DND-41 (cell line): Measurements from ENCODE around the gene CCDC185.

ENCODE experiments used
- ATAC-seq: fragments of 200-7000 bp; cut with Tn5 transposase; 3 replicates; pipeline ENCODE4 v1.9.1; 2021; ENCODE audit warnings: low read depth; ENCODE audit not compliant: insufficient read depth
- DNase-seq: peaks from one replicate; pipeline ENCODE4 v3.0.0-alpha.2; 2020
- H2AFZ ChIP-seq: 2 replicates; pipeline ENCODE4 v1.6.0; 2012; ENCODE audit warnings: low read depth, low read length
- H3K27ac ChIP-seq: 2 replicates; pipeline ENCODE4 v1.5.1; 2012; ENCODE audit warnings: low read length, inconsistent platforms
- H3K27me3 ChIP-seq: fragments of 200-600 bp; sonication (generic); 2 replicates; pipeline ENCODE4 v1.6.0; 2012; ENCODE audit warnings: low read length, mild to moderate bottlenecking, inconsistent platforms; ENCODE audit not compliant: insufficient read depth, poor library complexity
- H3K36me3 ChIP-seq: 2 replicates; pipeline ENCODE4 v1.5.1; 2012; ENCODE audit warnings: low read length, inconsistent platforms; ENCODE audit not compliant: insufficient read depth
- H3K4me1 ChIP-seq: 2 replicates; pipeline ENCODE4 v1.5.1; 2012; ENCODE audit warnings: mild to moderate bottlenecking, low read length; ENCODE audit not compliant: insufficient read depth
- H3K4me2 ChIP-seq: 2 replicates; pipeline ENCODE4 v1.6.0; 2012; ENCODE audit warnings: mild to moderate bottlenecking, moderate library complexity, low read length, inconsistent platforms; ENCODE audit not compliant: insufficient read depth
- H3K4me3 ChIP-seq, 2 experiments: fragments of 200-600 bp in 1 of 2; shearing (Covaris generic) in 1 of 2; 2 replicates each; pipeline ENCODE4 v1.5.1; 2012 to 2016; ENCODE audit warnings: inconsistent platforms in 2 of 2, low read length in 2 of 2, mild to moderate bottlenecking in 2 of 2, low read depth in 1 of 2, moderate library complexity in 1 of 2
- H3K79me2 ChIP-seq: 2 replicates; pipeline ENCODE4 v1.6.0; 2012; ENCODE audit warnings: low read length, inconsistent platforms; ENCODE audit not compliant: insufficient read depth
- H3K9ac ChIP-seq: 2 replicates; pipeline ENCODE4 v1.6.0; 2012; ENCODE audit warnings: low read depth, mild to moderate bottlenecking, inconsistent platforms, low read length, moderate library complexity
- H3K9me3 ChIP-seq: 2 replicates; pipeline ENCODE4 v1.5.1; 2012; ENCODE audit warnings: low read length, moderate library complexity, mild to moderate bottlenecking, inconsistent platforms; ENCODE audit not compliant: insufficient read depth, severe bottlenecking
- H4K20me1 ChIP-seq: 2 replicates; pipeline ENCODE4 v1.6.0; 2012; ENCODE audit warnings: low read length; ENCODE audit not compliant: insufficient read depth
- EZH2 ChIP-seq: IDR thresholded peaks from 3 replicates; pipeline ENCODE4 v1.6.1; 2012; ENCODE audit warnings: borderline replicate concordance, low read depth, mild to moderate bottlenecking, moderate library complexity, low read length, inconsistent platforms; ENCODE audit not compliant: severe bottlenecking
- TF ChIP-seq, protein P1 (sequence below): IDR thresholded peaks from 2 replicates; pipeline ENCODE4 v1.5.1; 2012; ENCODE audit warnings: borderline replicate concordance, low read length, moderate library complexity, mild to moderate bottlenecking; ENCODE audit not compliant: poor library complexity, severe bottlenecking; ENCODE audit errors: extremely low read depth

CCDC185 gene

DNA sequence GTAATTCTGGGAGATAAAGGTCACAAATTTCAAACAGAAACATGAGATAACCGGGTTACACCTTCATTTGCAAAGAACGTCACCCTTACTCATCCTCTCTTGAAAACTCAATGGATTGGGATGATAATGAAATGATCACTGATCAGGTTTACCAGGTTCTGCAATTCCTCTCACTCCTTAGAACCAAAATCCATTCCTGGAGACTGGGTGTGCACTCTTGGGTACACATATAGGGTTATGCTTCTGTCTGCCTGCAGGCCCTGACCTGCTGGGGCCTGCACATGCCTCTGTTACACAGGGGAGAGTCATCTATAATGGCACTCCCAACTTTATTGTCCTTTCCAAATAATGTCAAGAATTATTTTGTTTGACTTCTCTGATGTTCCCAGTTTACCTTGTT is 37.5 kb upstream of the CCDC185 start:
- Histone ChIP-seq H2AFZ (no peak overlapping the region), H3K27ac (no peak overlapping the region), H3K9ac (no peak overlapping the region), H3K4me2 (no peak overlapping the region), H3K27me3 (no peaks in the 10 kb centered on the region), H3K4me3 (no peak overlapping the region), H3K4me1 (no peaks in the 10 kb centered on the region), H3K36me3 (no peaks in the 10 kb centered on the region), H3K9me3 (no peaks in the 10 kb centered on the region), H4K20me1 (no peaks in the 10 kb centered on the region), H3K79me2 (no peaks in the 10 kb centered on the region)
- ATAC-seq (no peak), DNase-seq (no peak)
- TF ChIP-seq, protein P1, sequence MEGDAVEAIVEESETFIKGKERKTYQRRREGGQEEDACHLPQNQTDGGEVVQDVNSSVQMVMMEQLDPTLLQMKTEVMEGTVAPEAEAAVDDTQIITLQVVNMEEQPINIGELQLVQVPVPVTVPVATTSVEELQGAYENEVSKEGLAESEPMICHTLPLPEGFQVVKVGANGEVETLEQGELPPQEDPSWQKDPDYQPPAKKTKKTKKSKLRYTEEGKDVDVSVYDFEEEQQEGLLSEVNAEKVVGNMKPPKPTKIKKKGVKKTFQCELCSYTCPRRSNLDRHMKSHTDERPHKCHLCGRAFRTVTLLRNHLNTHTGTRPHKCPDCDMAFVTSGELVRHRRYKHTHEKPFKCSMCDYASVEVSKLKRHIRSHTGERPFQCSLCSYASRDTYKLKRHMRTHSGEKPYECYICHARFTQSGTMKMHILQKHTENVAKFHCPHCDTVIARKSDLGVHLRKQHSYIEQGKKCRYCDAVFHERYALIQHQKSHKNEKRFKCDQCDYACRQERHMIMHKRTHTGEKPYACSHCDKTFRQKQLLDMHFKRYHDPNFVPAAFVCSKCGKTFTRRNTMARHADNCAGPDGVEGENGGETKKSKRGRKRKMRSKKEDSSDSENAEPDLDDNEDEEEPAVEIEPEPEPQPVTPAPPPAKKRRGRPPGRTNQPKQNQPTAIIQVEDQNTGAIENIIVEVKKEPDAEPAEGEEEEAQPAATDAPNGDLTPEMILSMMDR, result no peak
- no peak for TF ChIP-seq EZH2

DNA sequence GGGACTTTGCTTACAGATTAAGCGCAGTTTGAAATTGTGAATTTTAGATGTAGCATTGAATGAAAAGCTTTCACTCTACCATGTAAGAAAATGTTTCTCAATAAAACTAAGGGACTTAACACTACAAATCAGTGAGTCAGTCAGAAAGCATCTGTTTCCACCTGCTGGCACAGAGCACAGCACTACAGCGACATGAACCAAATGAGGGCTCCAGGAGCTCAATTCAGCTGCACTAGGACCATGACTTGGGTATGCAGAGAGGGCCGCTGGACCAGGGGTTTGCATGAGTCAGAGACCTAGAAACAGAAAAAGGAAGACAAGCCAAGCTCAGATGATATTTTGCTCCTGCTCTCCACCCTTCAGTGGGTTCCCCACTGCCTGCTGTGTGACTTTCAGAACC is 34.4 kb upstream of the CCDC185 start:
- Histone ChIP-seq H3K36me3 (no peaks in the 10 kb centered on the region), H3K4me1 (peaks cover 10% of the 10 kb centered on the region), H3K9me3 (no peaks in the 10 kb centered on the region), H3K4me3 (no peak overlapping the region), H3K79me2 (no peaks in the 10 kb centered on the region), H3K4me2 (no peak overlapping the region), H3K27me3 (no peaks in the 10 kb centered on the region), H3K27ac (no peak overlapping the region), H2AFZ (no peak overlapping the region), H4K20me1 (no peaks in the 10 kb centered on the region), H3K9ac (no peak overlapping the region)
- TF ChIP-seq, protein P1, result peak; percentile 20
- no peak for TF ChIP-seq EZH2
- ATAC-seq (no peak), DNase-seq (no peak)

- H3K27ac ChIP-seq, result no peak overlapping the region; the same call in 1 of the 2 replicates
- H3K4me3 ChIP-seq, result peak overlapping the region; percentile 30 to 61; a peak in 3 of 4 replicates
- DNase-seq (peak; percentile 65), ATAC-seq (peak; percentile 73)
- H3K36me3 ChIP-seq, result no peaks in the 10 kb centered on the region
- H3K9ac ChIP-seq, result peak overlapping the region; percentile 57
- peaks cover 18% of the 10 kb centered on the region for H3K4me1 ChIP-seq
- no peaks in the 10 kb centered on the region for H4K20me1 ChIP-seq
- H3K27me3 ChIP-seq, result peaks cover 8% of the 10 kb centered on the region
- peak overlapping the region; percentile 89 for H3K4me2 ChIP-seq
- no peaks in the 10 kb centered on the region for H3K9me3 ChIP-seq
- H2AFZ ChIP-seq, result peak overlapping the region; percentile 70
- no peak for TF ChIP-seq EZH2
- TF ChIP-seq, protein P1, result no peak
- no peaks in the 10 kb centered on the region for H3K79me2 ChIP-seq
Measured at GRCh38 chr1:223363057-223363855, 30.0 kb upstream of the CCDC185 start.
